Activated CD8-positive, alpha-beta T cell treated with anti-CD3 and anti-CD28 coated beads for 36 hours (primary cell): Measurements from ENCODE around the gene PEAR1. TPM values are rescaled to one million over a fixed set of nuclear protein-coding genes. Genes with fewer than 3 reads are reported as not detected.

Experiments
- ATAC-seq: fragments of 200-7000 bp; cut with Tn5 transposase; one replicate; pipeline ENCODE4 v1.10.0; 2021; ENCODE audit warnings: mild to moderate bottlenecking, moderate library complexity
- CTCF ChIA-PET: fragments of 350-600 bp; sonication (Branson Sonifier 250); formaldehyde crosslinking; loops from one replicate; lab custom pipeline; 2021; ENCODE audit warnings: antibody characterized with exemption; lab: Charles Lee
- POLR2A ChIA-PET: fragments of 350-600 bp; sonication (Branson Sonifier 250); formaldehyde crosslinking; loops from one replicate; lab custom pipeline; 2021; ENCODE audit warnings: antibody characterized with exemption; lab: Charles Lee
- DNase-seq: peaks from one replicate; pipeline ENCODE4 v3.0.0-alpha.2; 2020
- H3K27ac Mint-ChIP-seq: one replicate; pipeline ENCODE4 v1.8.0; 2021; ENCODE audit warnings: mild to moderate bottlenecking, mixed read lengths
- H3K27me3 Mint-ChIP-seq: one replicate; pipeline ENCODE4 v1.8.0; 2021; ENCODE audit warnings: mixed read lengths
- H3K36me3 Mint-ChIP-seq: one replicate; pipeline ENCODE4 v1.8.0; 2021; ENCODE audit warnings: low read depth, mixed read lengths
- H3K4me1 Mint-ChIP-seq: one replicate; pipeline ENCODE4 v1.8.0; 2021; ENCODE audit warnings: low read depth, mixed read lengths
- H3K4me3 Mint-ChIP-seq: one replicate; pipeline ENCODE4 v1.8.0; 2021; ENCODE audit warnings: mild to moderate bottlenecking, moderate library complexity, mixed read lengths
- H3K9me3 Mint-ChIP-seq: one replicate; pipeline ENCODE4 v1.8.0; 2021; ENCODE audit warnings: mixed read lengths
- intact Hi-C: fragments of 100-400 bp; cut with micrococcal nuclease; formaldehyde crosslinking; loops from one replicate; pipeline ENCODE4 v1.10.0; 2022
- total RNA-seq, 2 experiments: library from RNA; stranded (reverse); gene quantifications; one replicate each; pipeline ENCODE4 v1.2.3, GENCODE V29; 2021
- TF ChIP-seq, protein P1 (sequence below): fragments of 200-600 bp; IDR thresholded peaks from one replicate; pipeline ENCODE4 v1.8.0; 2022; ENCODE audit warnings: antibody characterized with exemption, mild to moderate bottlenecking

PEAR1 gene
- total RNA-seq, 2 experiments from 2014 or later: 0.07 TPM; not detected in 1

DNA sequence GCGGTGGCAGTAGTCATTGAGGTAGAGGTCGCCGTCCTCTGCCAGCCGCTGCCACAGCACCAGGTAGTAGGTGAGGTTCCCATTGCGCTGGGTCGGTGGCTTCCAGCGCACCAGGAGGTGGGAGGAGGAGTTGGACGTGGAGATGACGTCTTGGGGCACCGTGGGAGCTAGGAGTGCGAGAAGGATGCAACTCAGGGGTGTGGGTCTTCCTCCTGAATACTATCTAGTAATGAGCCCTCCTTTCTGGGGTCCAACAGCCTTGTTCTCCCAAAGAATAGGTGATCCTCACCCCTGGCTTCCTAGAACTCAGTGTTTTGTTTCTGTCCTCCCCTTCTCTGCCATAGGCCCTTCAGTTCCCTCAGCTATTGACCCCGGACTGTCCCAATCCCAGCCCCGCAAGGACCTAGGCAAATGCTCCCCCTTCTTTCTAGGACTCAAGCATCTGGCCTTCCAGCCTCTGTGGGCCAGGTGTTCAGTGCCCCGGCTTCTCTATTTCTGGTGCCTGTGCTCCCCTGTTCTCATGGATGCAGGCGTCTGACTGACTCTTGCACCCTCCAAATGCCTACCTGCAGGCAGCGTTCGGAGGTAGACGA is 47.5 kb upstream of the PEAR1 start:
- Mint-ChIP-seq H3K4me3 (peak overlapping the region; percentile 71), H3K9me3 (no peaks in the 10 kb centered on the region), H3K4me1 (peaks cover 44% of the 10 kb centered on the region), H3K27ac (no peak overlapping the region), H3K36me3 (no peaks in the 10 kb centered on the region), H3K27me3 (peaks cover 56% of the 10 kb centered on the region)
- CTCF ChIA-PET: interaction anchor here (1.7 to 5.7 kb wide), 3 partner anchors 8 to 44 kb away, joined by 5 to 81 read pairs (median 55); partner anchors contain the start of genes INSRR and NTRK1
- POLR2A ChIA-PET: interaction anchor here (0.6 to 0.9 kb wide), 2 partner anchors 19 to 95 kb away, joined by 3 to 4 read pairs; no protein-coding TSS in a partner anchor
- ATAC-seq (no peak), DNase-seq (no peak)
- TF ChIP-seq, protein P1, sequence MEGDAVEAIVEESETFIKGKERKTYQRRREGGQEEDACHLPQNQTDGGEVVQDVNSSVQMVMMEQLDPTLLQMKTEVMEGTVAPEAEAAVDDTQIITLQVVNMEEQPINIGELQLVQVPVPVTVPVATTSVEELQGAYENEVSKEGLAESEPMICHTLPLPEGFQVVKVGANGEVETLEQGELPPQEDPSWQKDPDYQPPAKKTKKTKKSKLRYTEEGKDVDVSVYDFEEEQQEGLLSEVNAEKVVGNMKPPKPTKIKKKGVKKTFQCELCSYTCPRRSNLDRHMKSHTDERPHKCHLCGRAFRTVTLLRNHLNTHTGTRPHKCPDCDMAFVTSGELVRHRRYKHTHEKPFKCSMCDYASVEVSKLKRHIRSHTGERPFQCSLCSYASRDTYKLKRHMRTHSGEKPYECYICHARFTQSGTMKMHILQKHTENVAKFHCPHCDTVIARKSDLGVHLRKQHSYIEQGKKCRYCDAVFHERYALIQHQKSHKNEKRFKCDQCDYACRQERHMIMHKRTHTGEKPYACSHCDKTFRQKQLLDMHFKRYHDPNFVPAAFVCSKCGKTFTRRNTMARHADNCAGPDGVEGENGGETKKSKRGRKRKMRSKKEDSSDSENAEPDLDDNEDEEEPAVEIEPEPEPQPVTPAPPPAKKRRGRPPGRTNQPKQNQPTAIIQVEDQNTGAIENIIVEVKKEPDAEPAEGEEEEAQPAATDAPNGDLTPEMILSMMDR: no peak
- intact Hi-C loops: no loop called here

DNA sequence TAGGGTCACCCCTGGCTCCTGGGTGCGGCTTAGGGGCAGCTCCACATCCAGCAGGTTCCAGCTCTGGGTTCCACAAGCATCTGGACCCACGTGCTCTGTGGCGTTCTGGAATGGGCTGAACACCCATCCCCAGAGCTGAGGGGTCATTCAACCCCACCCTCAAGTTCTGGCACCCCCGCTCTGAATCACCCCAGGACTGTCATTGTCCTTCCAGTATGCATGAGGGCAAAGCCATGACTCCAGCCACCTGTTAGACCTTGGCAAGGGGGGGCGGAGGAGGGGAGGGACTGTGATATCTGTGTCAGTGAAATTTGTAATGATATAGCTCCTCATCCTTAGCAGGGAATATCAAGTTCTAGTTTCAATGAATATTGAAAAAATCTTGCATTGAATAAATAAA is 46.9 kb upstream of the PEAR1 start:
- H3K4me3 Mint-ChIP-seq: peak overlapping the region; percentile 71
- H3K4me1 Mint-ChIP-seq: peaks cover 44% of the 10 kb centered on the region
- no peak overlapping the region for H3K27ac Mint-ChIP-seq
- ChIA-PET POLR2A (interaction anchor here (0.6 kb wide), 1 partner anchor 96 kb away, joined by 3 read pairs; no protein-coding TSS in a partner anchor), CTCF (interaction anchor here (1.4 to 5.7 kb wide), 4 partner anchors 9 to 43 kb away, joined by 5 to 81 read pairs (median 30); partner anchors contain the start of genes INSRR and NTRK1)
- no peak for DNase-seq
- peaks cover 51% of the 10 kb centered on the region for H3K27me3 Mint-ChIP-seq
- intact Hi-C loops: no loop called here
- no peak for ATAC-seq
- H3K9me3 Mint-ChIP-seq: no peaks in the 10 kb centered on the region
- no peaks in the 10 kb centered on the region for H3K36me3 Mint-ChIP-seq
- TF ChIP-seq, protein P1: no peak

DNA sequence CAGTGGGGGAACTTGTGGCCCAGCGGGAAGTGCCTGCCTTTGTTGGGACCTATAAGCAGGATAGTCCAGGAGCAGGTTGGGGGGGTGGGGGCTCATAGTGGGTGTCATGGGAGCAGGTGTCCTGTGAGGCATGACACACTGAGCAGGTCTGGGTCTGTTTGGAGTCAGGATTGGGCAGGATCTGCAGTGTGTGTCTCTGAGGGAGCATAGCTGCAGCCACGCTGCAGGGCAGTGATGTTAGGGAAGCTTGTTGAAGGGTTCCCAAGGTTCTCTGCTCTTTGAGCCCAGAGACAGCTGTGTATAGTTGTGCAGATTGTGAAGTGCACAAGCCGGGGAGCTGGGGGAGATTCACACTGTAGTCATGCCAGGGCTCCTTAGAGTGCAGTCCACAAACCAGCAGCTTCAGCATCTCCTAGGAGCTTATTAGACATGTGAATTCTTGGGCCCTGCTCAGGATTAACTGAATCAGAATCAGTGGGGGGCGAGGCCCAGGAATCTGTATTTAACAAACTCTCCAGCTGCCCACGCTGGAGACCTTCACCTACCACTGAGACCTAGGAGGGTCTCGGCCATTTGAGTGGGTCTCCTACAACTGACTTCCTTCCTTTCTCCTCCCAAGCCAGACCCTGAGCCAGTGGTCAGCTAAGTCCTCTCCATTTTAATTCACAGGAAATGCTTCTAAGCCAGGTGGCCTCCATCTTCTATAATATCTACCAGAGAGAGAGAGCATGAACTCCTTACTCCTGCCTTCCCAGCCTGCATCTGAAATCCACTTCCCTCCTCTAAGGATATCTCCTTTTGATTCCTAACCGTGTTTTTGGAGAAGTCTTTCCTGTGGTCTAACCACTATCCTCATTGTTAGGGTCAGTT is 45.7 kb upstream of the PEAR1 start:
- Mint-ChIP-seq H3K27ac (peak overlapping the region; percentile 5), H3K27me3 (peaks cover 40% of the 10 kb centered on the region), H3K9me3 (no peaks in the 10 kb centered on the region), H3K4me3 (peak overlapping the region; percentile 70), H3K36me3 (no peaks in the 10 kb centered on the region), H3K4me1 (peaks cover 44% of the 10 kb centered on the region)
- intact Hi-C loops: no loop called here
- no peak for DNase-seq
- no peak for ATAC-seq
- POLR2A ChIA-PET: interaction anchor here (1.1 to 2.4 kb wide), 7 partner anchors 9 to 46 kb away, joined by 3 to 19 read pairs (median 5); partner anchors contain the start of genes INSRR and NTRK1
- CTCF ChIA-PET: interaction anchor here (0.8 to 5.7 kb wide), 11 partner anchors 10 to 122 kb away, joined by 3 to 81 read pairs (median 5); partner anchors contain the start of genes INSRR and NTRK1
- TF ChIP-seq, protein P1: no peak

DNA sequence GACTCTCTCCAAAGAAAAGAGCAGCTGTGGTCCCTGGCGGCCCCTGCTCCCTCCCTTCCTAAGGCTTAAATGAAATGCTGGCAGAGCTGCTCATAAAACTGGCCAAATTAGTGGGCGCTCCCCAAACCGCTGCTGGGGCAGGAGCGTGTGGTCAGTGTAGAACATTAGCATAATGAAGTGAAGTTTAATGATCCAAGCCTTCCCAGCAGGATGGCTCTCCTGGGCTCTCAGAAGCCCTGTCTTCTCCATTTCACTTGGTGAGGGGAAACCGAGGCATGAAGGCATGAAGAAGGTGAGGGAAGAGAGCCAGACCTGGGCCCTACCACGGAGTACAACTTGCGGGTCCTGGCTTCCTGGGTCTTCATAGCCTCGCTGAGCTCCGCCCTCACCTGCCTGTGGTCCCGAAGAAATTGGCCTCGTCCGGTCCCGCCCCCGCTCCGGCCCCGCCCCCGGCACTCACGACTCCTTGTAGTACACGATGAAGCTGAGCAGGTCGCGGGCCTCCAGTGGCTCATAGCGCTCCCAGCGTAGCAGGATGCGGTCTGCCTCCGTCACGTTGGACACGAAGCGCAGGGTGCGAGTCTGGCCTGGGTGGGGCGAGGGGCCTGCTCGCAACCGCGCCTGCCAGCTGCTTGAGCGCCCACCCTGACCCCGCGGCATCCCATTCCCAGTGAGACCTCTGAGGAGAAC is 44.9 kb upstream of the PEAR1 start:
- CTCF ChIA-PET: interaction anchor here (0.8 to 5.7 kb wide), 10 partner anchors 11 to 123 kb away, joined by 3 to 81 read pairs (median 4); partner anchors contain the start of genes INSRR and NTRK1
- ATAC-seq (peak; percentile 87), DNase-seq (peak; percentile 95)
- Mint-ChIP-seq H3K4me3 (peak overlapping the region; percentile 70), H3K27ac (peak overlapping the region; percentile 84), H3K36me3 (no peaks in the 10 kb centered on the region), H3K27me3 (peaks cover 34% of the 10 kb centered on the region), H3K9me3 (no peaks in the 10 kb centered on the region), H3K4me1 (peaks cover 44% of the 10 kb centered on the region)
- TF ChIP-seq, protein P1: no peak
- intact Hi-C loops: no loop called here
- POLR2A ChIA-PET: interaction anchor here (1.1 to 2.4 kb wide), 9 partner anchors 9 to 47 kb away, joined by 3 to 19 read pairs (median 5); partner anchors contain the start of genes INSRR and NTRK1
